Liver (tissue), 9 donors: ENCODE results near the gene GUK1. TPM values are rescaled to one million over a fixed set of nuclear protein-coding genes. Genes with fewer than 3 reads are reported as not detected.

Experiments used
- DNase-seq: peaks from one replicate; pipeline ENCODE4 v3.0.0-alpha.2; 2017; ENCODE audit warnings: low spot score
- H3K27ac ChIP-seq, 2 donors: one replicate each; pipeline ENCODE4 v1.7.0; 2013; ENCODE audit warnings: inconsistent platforms in 2 of 2, low read length in 2 of 2, control low read depth in 1 of 2, low read depth in 1 of 2, mild to moderate bottlenecking in 1 of 2
- H3K27me3 ChIP-seq, 4 donors: one replicate each; pipeline versions ENCODE4 v1.6.1 to v1.7.0; 2013; ENCODE audit warnings: low read length in 3 of 4, inconsistent platforms in 1 of 4, mild to moderate bottlenecking in 1 of 4, moderate library complexity in 1 of 4; ENCODE audit not compliant: control insufficient read depth in 4 of 4, insufficient read depth in 4 of 4
- H3K36me3 ChIP-seq, 4 donors: one replicate each; pipeline versions ENCODE4 v1.6.1 to v1.7.0; 2013; ENCODE audit warnings: low read length in 3 of 4, mild to moderate bottlenecking in 3 of 4, low read depth in 1 of 4, moderate library complexity in 1 of 4; ENCODE audit not compliant: control insufficient read depth in 4 of 4, insufficient read depth in 3 of 4
- H3K4me1 ChIP-seq, 4 donors: one replicate each; pipeline versions ENCODE4 v1.6.1 to v1.7.0; 2013; ENCODE audit warnings: low read length in 3 of 4, mild to moderate bottlenecking in 3 of 4, moderate library complexity in 1 of 4; ENCODE audit not compliant: control insufficient read depth in 4 of 4, insufficient read depth in 4 of 4
- H3K4me3 ChIP-seq, 3 donors: one replicate each; pipeline versions ENCODE4 v1.6.1 to v1.7.0; 2013; ENCODE audit warnings: low read length in 3 of 3, control low read depth in 1 of 3, low read depth in 1 of 3, mild to moderate bottlenecking in 1 of 3
- H3K9ac ChIP-seq, 2 donors: one replicate each; pipeline ENCODE4 v1.7.0; 2013; ENCODE audit warnings: low read length in 2 of 2, mild to moderate bottlenecking in 2 of 2, moderate library complexity in 2 of 2, control low read depth in 1 of 2, low read depth in 1 of 2
- H3K9me3 ChIP-seq, 4 donors: one replicate each; pipeline versions ENCODE4 v1.6.1 to v1.7.0; 2013; ENCODE audit warnings: low read length in 3 of 4; ENCODE audit not compliant: control insufficient read depth in 4 of 4
- ATF3 ChIP-seq: IDR thresholded peaks from 2 replicates; pipeline ENCODE4 v1.6.1; 2016; ENCODE audit warnings: antibody characterized with exemption
- CTCF ChIP-seq: fragments of 150-350 bp; IDR thresholded peaks from 2 replicates; pipeline ENCODE4 v1.5.1; 2017; ENCODE audit warnings: improper control_type of control experiment, low read depth, low read length; ENCODE audit not compliant: missing input control
- FOXA1 ChIP-seq: IDR thresholded peaks from 2 replicates; pipeline ENCODE4 v1.6.1; 2016; ENCODE audit warnings: antibody characterized with exemption
- FOXA2 ChIP-seq: IDR thresholded peaks from 2 replicates; pipeline ENCODE4 v1.6.1; 2016; ENCODE audit warnings: antibody characterized with exemption
- GABPA ChIP-seq, 2 donors: IDR thresholded peaks in 1 of 2; conservative IDR thresholded peaks in 1 of 2; 2 replicates each; pipeline ENCODE4 v1.6.1; 2016; ENCODE audit warnings: antibody characterized with exemption in 2 of 2, mild to moderate bottlenecking in 1 of 2, moderate library complexity in 1 of 2
- HNF4A ChIP-seq, 2 donors: conservative IDR thresholded peaks; 2 replicates each; pipeline ENCODE4 v1.6.1; 2016; ENCODE audit warnings: antibody characterized with exemption in 2 of 2, mild to moderate bottlenecking in 2 of 2
- JUND ChIP-seq, 2 donors: IDR thresholded peaks; 2 replicates each; pipeline ENCODE4 v1.6.1; 2016; ENCODE audit warnings: antibody characterized with exemption in 2 of 2
- NR2F2 ChIP-seq: IDR thresholded peaks from 2 replicates; pipeline ENCODE4 v1.6.1; 2016; ENCODE audit warnings: antibody characterized with exemption
- RAD21 ChIP-seq, 2 donors: IDR thresholded peaks; 2 replicates each; pipeline ENCODE4 v1.6.1; 2016; ENCODE audit warnings: antibody characterized with exemption in 2 of 2, mild to moderate bottlenecking in 2 of 2
- REST ChIP-seq: IDR thresholded peaks from 2 replicates; pipeline ENCODE4 v1.6.1; 2016; ENCODE audit warnings: antibody characterized with exemption, mild to moderate bottlenecking
- RXRA ChIP-seq, 2 donors: IDR thresholded peaks; 2 replicates each; pipeline ENCODE4 v1.6.1; 2017 to 2018; ENCODE audit warnings: antibody characterized with exemption in 2 of 2, mild to moderate bottlenecking in 1 of 2
- SP1 ChIP-seq: IDR thresholded peaks from 2 replicates; pipeline ENCODE4 v1.6.1; 2018; ENCODE audit warnings: antibody characterized with exemption, mild to moderate bottlenecking
- YY1 ChIP-seq: IDR thresholded peaks from 2 replicates; pipeline ENCODE4 v1.6.1; 2016; ENCODE audit warnings: antibody characterized with exemption, mild to moderate bottlenecking
- ZBTB33 ChIP-seq: IDR thresholded peaks from 2 replicates; pipeline ENCODE4 v1.6.1; 2016; ENCODE audit warnings: antibody characterized with exemption
- WGBS: extraction: QIAGEN DNeasy Blood & Tissue Kit; methylation state at CpG from one replicate; pipeline ENCODE4 v1.1.7; 2013; 5-methylcytosine and 5-hydroxymethylcytosine counted together
- polyA plus RNA-seq, 2 donors: library from polyadenylated mRNA; stranded (reverse) in 1 of 2; unstranded in 1 of 2; fragments of 200-250 nt in 1 of 2; fragments of >200 nt in 1 of 2; fragmentation: Nextera tagmentation in 1 of 2; extraction: Ambion mirVana in 1 of 2; gene quantifications; one replicate each; pipeline versions ENCODE4 v1.2.1 to v1.2.3, GENCODE V29; 2013 to 2015
- total RNA-seq, 2 donors: library from RNA; depleted of rRNA; stranded (reverse); fragments of >200 nt; gene quantifications; one replicate each; pipeline ENCODE4 v1.2.3, GENCODE V29; 2014
- donor health status: healthy.
- donor health status: healthy.
- donor health status: healthy.
- donor health status: healthy.
- donor health status: healthy.

GUK1 gene
- total and polyA plus RNA-seq, 4 donors = 147 to 251 (median 216) TPM

- Histone ChIP-seq H3K4me1 (peaks cover 14 to 30% (median 23%) of the 10 kb centered on the region in 4 donors), H3K36me3 (no peaks in the 10 kb centered on the region), H3K27ac (peak overlapping the region; percentile 88 to 97), H3K9ac (peak overlapping the region; percentile 8 to 49), H3K9me3 (no peaks in the 10 kb centered on the region), H3K27me3 (no peaks in the 10 kb centered on the region), H3K4me3 (peak overlapping the region; percentile 63 to 85 (median 77))
- TF ChIP-seq YY1 (peak; percentile 63), FOXA2 (no peak), CTCF (no peak), GABPA (IDR thresholded peaks at IDR 0.05 in 1 of 2, conservative IDR thresholded peaks at IDR 0.05 in 1 of 2) (no peak), RXRA (IDR thresholded peaks at IDR 0.05) (no peak), ATF3 (no peak), RAD21 (IDR thresholded peaks at IDR 0.05) (peak in 1 of 2 donors; percentile 22), NR2F2 (no peak)
- WGBS = 29% methylated on average over 30 of the region's 30 CpGs
- no peak for DNase-seq
Observed at GRCh38 chr1:228139406-228139930, 611 bp upstream of the GUK1 start.

- H3K4me1 ChIP-seq = peaks cover 14 to 30% (median 23%) of the 10 kb centered on the region in 4 donors
- TF ChIP-seq RXRA (IDR thresholded peaks at IDR 0.05) (no peak), JUND (IDR thresholded peaks at IDR 0.05) (no peak), SP1 (no peak), ATF3 (no peak)
- peaks cover 0 to 5% (median 2%) of the 10 kb centered on the region in 4 donors for H3K36me3 ChIP-seq
- DNase-seq = no peak
- H3K27ac ChIP-seq = peak overlapping the region; percentile 97
- peak overlapping the region; percentile 45 to 85 (median 85) for H3K4me3 ChIP-seq
- peak overlapping the region; percentile 57 to 79 for H3K9ac ChIP-seq
- H3K27me3 ChIP-seq = no peaks in the 10 kb centered on the region
- WGBS = 4% methylated on average over 25 of the region's 25 CpGs
- H3K9me3 ChIP-seq = no peaks in the 10 kb centered on the region
Observed at GRCh38 chr1:228140724-228141225, 696 bp downstream of the GUK1 start.

GRCh38 chr1:228141226-228142044 is 1.4 kb downstream of the GUK1 start:
- WGBS = 40% methylated on average over 27 of the region's 27 CpGs
- no peaks in the 10 kb centered on the region for H3K27me3 ChIP-seq
- peak overlapping the region; percentile 57 to 79 for H3K9ac ChIP-seq
- H3K4me3 ChIP-seq = peak overlapping the region; percentile 45 to 85 (median 85)
- H3K36me3 ChIP-seq = peaks cover 0 to 10% (median 3%) of the 10 kb centered on the region in 4 donors
- H3K27ac ChIP-seq = peak overlapping the region; percentile 97
- DNase-seq = peak; percentile 38
- peaks cover 14 to 30% (median 23%) of the 10 kb centered on the region in 4 donors for H3K4me1 ChIP-seq
- TF ChIP-seq FOXA1 (no peak), JUND (IDR thresholded peaks at IDR 0.05) (no peak), ATF3 (no peak), REST (no peak), NR2F2 (no peak), ZBTB33 (no peak), HNF4A (conservative IDR thresholded peaks at IDR 0.05) (no peak), SP1 (no peak), FOXA2 (no peak)
- H3K9me3 ChIP-seq = no peaks in the 10 kb centered on the region
